Mammary microvascular endothelial cell (primary cell): Measurements from ENCODE around the gene CCZ1. TPM values are rescaled to one million over a fixed set of nuclear protein-coding genes. Genes with fewer than 3 reads are reported as not detected.

Experiments used
- total RNA-seq: library from RNA; depleted of rRNA; stranded (reverse); fragments of >200 nt; gene quantifications from 2 replicates; pipeline ENCODE4 v1.2.3, GENCODE V29; 2015

The CCZ1 gene
- total RNA-seq: 92.5 and 104 TPM in 2 replicates

DNA sequence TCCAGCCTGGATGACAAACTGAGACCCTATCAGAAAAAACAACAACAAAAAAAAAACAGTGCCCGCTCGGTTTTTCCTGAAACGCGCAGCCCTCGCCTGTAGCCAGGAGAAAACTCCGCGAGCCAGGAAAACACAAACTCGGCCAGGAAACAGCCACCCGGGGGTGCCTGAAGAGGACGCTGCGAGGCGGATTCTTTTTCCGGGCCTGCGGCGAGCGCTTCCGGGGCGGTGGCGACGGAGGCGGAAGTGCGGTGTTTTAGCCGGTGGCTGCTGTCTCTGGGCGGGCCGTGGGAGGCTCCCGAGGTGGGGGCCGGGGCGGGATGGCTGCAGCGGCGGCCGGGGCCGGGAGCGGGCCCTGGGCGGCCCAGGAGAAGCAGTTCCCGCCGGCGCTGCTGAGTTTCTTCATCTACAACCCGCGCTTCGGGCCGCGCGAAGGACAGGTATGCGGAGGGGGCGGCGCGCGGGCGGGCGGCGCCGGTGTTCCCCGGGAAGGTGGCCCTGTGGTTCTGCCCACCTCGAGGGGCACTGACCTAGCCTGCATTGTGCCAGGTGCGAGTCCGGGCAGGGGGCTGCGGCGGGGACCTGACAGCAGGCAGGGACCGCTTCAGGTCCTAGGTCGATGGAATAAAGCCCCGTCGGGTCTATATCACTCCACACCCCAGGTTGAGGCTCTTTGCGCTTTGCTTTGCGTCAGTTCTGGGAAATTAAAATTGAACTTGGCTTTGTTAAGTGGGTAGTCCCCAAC, at the start of gene CCZ1:
Gene CCZ1, plus strand, starts transcription at position 254 of the 745 bp plus-strand sequence. Its CDS starts 67 bp downstream, at position 321.

DNA sequence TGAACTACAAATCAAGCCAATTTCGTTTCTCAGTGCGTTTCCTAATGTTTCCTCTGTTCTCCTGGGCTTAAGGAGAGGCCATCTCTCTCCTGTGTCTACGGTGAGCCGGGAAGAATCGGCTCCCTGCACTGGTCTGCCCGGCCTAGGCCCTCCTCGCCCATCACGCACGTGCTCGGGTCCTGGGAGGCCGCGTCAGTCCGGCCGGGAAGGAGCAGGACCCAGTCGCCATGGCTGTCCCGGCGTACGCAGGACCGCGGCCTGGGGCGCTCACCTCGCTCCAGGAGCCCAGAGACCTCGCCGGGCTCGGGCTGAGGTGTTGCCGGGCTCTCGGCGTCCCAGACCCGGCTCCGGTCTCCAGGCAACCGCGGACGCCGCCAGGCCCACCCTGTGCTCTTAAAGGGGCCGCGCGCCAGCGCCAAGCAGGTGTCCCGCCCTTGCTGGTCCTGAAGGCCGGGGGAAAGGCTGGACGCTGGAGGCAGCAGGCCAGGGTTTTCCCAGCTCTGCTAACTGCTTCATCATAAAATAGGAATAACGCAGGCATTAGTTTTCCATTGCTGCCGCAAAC, 71.9 kb downstream of the CCZ1 start, which contains the start of gene RSPH10B:
Gene RSPH10B, minus strand, starts transcription at position 343 of the 565 bp plus-strand sequence. CDS start 3,573 bp downstream, outside the sequence.

Other genes starting within 250 kb of the CCZ1 start
- gene RNF216, start 117.1 kb upstream of the CCZ1 start, total RNA-seq: 28.9 and 30.9 TPM in 2 replicates
- not detected in 2 replicates for gene OCM, start 17.9 kb upstream of the CCZ1 start, total RNA-seq
- 0.05 and 0.53 TPM in 2 replicates for gene RSPH10B, start 72.0 kb downstream of the CCZ1 start, total RNA-seq
- 10.8 and 12.5 TPM in 2 replicates for gene PMS2, start 110.3 kb downstream of the CCZ1 start, total RNA-seq
- 96.9 and 101 TPM in 2 replicates for gene AIMP2, start 110.5 kb downstream of the CCZ1 start, total RNA-seq
- 0.20 and 0.40 TPM in 2 replicates for gene ANKRD61, start 132.6 kb downstream of the CCZ1 start, total RNA-seq
- 99.1 and 140 TPM in 2 replicates for gene EIF2AK1, start 160.4 kb downstream of the CCZ1 start, total RNA-seq
- 4.1 and 5.3 TPM in 2 replicates for gene USP42, start 206.2 kb downstream of the CCZ1 start, total RNA-seq